PC-9 (cell line): ENCODE results near the gene LRP3. TPM values are rescaled to one million over a fixed set of nuclear protein-coding genes. Genes with fewer than 3 reads are reported as not detected.

Experiments used
- BruUV-seq: library from RNA; stranded (reverse); fragments of 400-500 nt; replicated peaks from 2 replicates; lab custom pipeline; 2021; lab: Mats Ljungman, UMichigan
- CTCF ChIA-PET: fragments of 300-600 bp; sonication (Branson Sonifier 250); formaldehyde crosslinking; loops from one replicate; lab custom pipeline; 2022; ENCODE audit warnings: antibody characterized with exemption; lab: Charles Lee
- POLR2A ChIA-PET: fragments of 300-600 bp; sonication (Branson Sonifier 250); formaldehyde crosslinking; loops from one replicate; lab custom pipeline; 2022; ENCODE audit warnings: antibody characterized with exemption; ENCODE audit not compliant: unreplicated experiment; lab: Charles Lee
- DNase-seq, 2 experiments: peaks; one replicate each; pipeline versions ENCODE4 v3.0.0 to v3.0.0-alpha.2; 2015 to 2022; ENCODE audit warnings: mixed read lengths in 1 of 2
- H2AFZ ChIP-seq: fragments of 200-600 bp; sonication (generic); 2 replicates; pipeline ENCODE4 v1.8.1; 2017; ENCODE audit warnings: antibody characterized with exemption
- H3F3A ChIP-seq: fragments of 200-600 bp; sonication (generic); 2 replicates; pipeline ENCODE4 v1.8.1; 2017; ENCODE audit warnings: antibody characterized with exemption, mild to moderate bottlenecking, low read depth; ENCODE audit not compliant: insufficient read depth
- H3K27ac ChIP-seq: fragments of 200-600 bp; sonication (generic); 2 replicates; pipeline ENCODE4 v1.6.1; 2016; ENCODE audit warnings: mixed run types
- H3K27me3 ChIP-seq: fragments of 200-600 bp; sonication (generic); 2 replicates; pipeline ENCODE4 v1.6.1; 2016; ENCODE audit warnings: low read depth, mixed run types; ENCODE audit not compliant: insufficient read depth
- H3K36me3 ChIP-seq: fragments of 200-600 bp; sonication (generic); 2 replicates; pipeline ENCODE4 v1.6.1; 2016; ENCODE audit warnings: low read depth, mixed run types
- H3K4me1 ChIP-seq: fragments of 200-600 bp; sonication (generic); replicated peaks from 2 replicates; pipeline ENCODE4 v1.6.1; 2016; ENCODE audit warnings: mixed run types; ENCODE audit not compliant: insufficient read depth
- H3K4me2 ChIP-seq: fragments of 200-600 bp; sonication (generic); 2 replicates; pipeline ENCODE4 v1.6.1; 2017; ENCODE audit warnings: mixed run types
- H3K4me3 ChIP-seq: fragments of 200-600 bp; sonication (generic); 2 replicates; pipeline ENCODE4 v1.6.1; 2016; ENCODE audit warnings: mixed run types
- H3K79me2 ChIP-seq: fragments of 200-600 bp; sonication (generic); 2 replicates; pipeline ENCODE4 v1.6.1; 2017; ENCODE audit warnings: low read depth, mixed run types
- H3K9me2 ChIP-seq: fragments of 200-600 bp; sonication (generic); 2 replicates; pipeline ENCODE4 v1.8.1; 2017; ENCODE audit warnings: mild to moderate bottlenecking; ENCODE audit not compliant: insufficient read depth
- H3K9me3 ChIP-seq: fragments of 200-600 bp; sonication (generic); 2 replicates; pipeline ENCODE4 v1.8.1; 2016; ENCODE audit warnings: low read depth; ENCODE audit not compliant: insufficient read depth
- H4K20me1 ChIP-seq: fragments of 200-600 bp; sonication (generic); 2 replicates; pipeline ENCODE4 v1.8.1; 2017; ENCODE audit not compliant: insufficient read depth
- EZH2 ChIP-seq: fragments of 200-600 bp; sonication (generic); IDR thresholded peaks from 2 replicates; pipeline ENCODE4 v1.8.0; 2017; ENCODE audit warnings: antibody characterized with exemption, low read depth
- intact Hi-C: fragments of 100-400 bp; cut with micrococcal nuclease; formaldehyde crosslinking; loops from one replicate; pipeline ENCODE4 v1.10.0; 2022; ENCODE audit not compliant: unreplicated experiment
- total RNA-seq: library from RNA; stranded (reverse); gene quantifications from 2 replicates; pipeline ENCODE4 v1.2.3, GENCODE V29; 2021
- TF ChIP-seq, protein P1 (sequence below): fragments of 200-600 bp; sonication (generic); conservative IDR thresholded peaks from 2 replicates; pipeline ENCODE4 v1.6.1; 2017; ENCODE audit warnings: mixed run types, antibody characterized with exemption, mild to moderate bottlenecking, moderate library complexity

Gene LRP3
- total RNA-seq, 1 experiment from 2014 or later: 2.3 TPM

DNA sequence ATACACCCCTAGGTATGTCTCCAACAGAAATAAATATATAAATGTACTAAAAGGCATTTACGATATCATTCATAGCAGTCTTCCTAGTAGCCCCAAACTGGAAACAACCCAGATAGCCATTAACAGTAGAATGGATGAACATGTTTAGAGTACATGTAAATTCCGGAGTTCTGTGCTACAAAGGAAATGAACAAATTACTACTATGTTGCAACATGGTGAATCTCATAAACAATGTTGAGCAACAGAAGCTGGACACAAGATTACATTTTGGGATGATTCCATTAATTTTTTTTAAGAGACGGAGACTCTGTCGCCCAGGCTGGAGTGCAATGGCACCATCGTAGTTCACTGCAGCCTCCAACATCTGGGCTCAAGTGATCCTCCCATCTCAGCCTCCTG is 37.4 kb downstream of the LRP3 start:
- Histone ChIP-seq H3K27ac (no peak overlapping the region), H3K36me3 (no peaks in the 10 kb centered on the region), H3K27me3 (peaks cover 50% of the 10 kb centered on the region), H4K20me1 (no peaks in the 10 kb centered on the region), H3K4me3 (no peak overlapping the region), H3K9me3 (peaks cover 2% of the 10 kb centered on the region; the same call in 1 of the 2 replicates), H3K4me1 (no peaks in the 10 kb centered on the region), H3K9me2 (no peaks in the 10 kb centered on the region), H3F3A (no peaks in the 10 kb centered on the region), H3K4me2 (no peak overlapping the region), H2AFZ (no peak overlapping the region), H3K79me2 (no peaks in the 10 kb centered on the region)
- DNase-seq: no peak
- intact Hi-C loops: no loop called here
- no peak for TF ChIP-seq EZH2
- TF ChIP-seq, protein P1, sequence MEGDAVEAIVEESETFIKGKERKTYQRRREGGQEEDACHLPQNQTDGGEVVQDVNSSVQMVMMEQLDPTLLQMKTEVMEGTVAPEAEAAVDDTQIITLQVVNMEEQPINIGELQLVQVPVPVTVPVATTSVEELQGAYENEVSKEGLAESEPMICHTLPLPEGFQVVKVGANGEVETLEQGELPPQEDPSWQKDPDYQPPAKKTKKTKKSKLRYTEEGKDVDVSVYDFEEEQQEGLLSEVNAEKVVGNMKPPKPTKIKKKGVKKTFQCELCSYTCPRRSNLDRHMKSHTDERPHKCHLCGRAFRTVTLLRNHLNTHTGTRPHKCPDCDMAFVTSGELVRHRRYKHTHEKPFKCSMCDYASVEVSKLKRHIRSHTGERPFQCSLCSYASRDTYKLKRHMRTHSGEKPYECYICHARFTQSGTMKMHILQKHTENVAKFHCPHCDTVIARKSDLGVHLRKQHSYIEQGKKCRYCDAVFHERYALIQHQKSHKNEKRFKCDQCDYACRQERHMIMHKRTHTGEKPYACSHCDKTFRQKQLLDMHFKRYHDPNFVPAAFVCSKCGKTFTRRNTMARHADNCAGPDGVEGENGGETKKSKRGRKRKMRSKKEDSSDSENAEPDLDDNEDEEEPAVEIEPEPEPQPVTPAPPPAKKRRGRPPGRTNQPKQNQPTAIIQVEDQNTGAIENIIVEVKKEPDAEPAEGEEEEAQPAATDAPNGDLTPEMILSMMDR: no peak
- BruUV-seq: no TSS peak
- ChIA-PET CTCF (no interaction called here), POLR2A (no interaction called here)

DNA sequence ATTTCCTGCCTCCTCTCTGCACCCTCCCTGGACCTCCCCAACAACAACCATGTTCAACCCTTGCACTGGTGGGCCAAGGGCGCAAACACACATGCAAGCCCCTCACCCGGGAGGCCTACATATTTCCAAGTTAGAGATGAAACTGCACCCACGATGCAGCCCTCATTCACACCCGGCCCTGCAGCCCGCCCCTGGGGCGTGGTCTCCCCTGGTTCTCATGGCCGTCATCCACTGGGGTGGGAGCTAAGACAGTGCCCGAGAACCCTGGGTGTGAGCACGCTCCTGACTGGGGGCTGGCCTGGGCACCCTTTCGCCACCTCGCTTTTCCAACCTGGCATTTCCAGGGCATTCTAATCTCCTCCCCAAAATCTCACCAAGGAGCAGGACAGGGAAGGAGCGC is 38.5 kb downstream of the LRP3 start:
- Histone ChIP-seq H4K20me1 (no peaks in the 10 kb centered on the region), H3K36me3 (no peaks in the 10 kb centered on the region), H3K4me2 (no peak overlapping the region), H3F3A (no peaks in the 10 kb centered on the region), H3K9me2 (no peaks in the 10 kb centered on the region), H3K9me3 (peaks cover 2% of the 10 kb centered on the region; the same call in 1 of the 2 replicates), H2AFZ (no peak overlapping the region), H3K79me2 (no peaks in the 10 kb centered on the region), H3K27ac (no peak overlapping the region), H3K4me3 (no peak overlapping the region), H3K4me1 (no peaks in the 10 kb centered on the region), H3K27me3 (peaks cover 44% of the 10 kb centered on the region)
- TF ChIP-seq, protein P1: no peak
- TF ChIP-seq EZH2: no peak
- POLR2A ChIA-PET: no interaction called here
- no peak for DNase-seq
- CTCF ChIA-PET: no interaction called here
- intact Hi-C loops: no loop called here
- BruUV-seq: no TSS peak

DNA sequence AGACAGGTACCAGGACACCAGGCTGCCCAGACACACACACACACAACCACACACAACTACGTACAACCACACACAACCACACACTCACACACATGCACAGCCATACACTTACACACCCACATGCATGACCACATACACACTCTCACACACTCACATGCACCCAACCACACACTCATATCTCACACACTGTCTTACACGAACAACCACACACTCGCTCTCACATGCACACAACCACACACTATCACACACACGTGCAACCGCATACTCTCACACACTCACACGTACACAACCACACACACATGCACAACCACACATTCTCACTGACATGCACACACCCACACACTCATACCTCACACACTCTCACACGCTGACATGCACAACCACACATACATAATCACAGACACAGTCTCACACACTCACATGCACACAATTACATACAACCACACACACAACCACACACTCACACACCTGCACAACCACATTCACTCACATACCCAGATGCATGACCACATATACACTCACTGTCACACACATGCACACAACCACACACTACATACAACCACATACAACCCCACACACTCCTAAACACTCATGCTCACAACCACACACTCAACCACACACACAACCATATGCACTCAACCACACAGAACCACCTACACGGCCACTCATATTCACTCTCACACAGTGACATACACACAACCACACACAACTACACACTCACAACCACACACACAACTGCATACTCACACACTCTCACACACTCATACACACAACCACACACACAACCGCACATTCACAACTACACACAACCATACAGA is 39.1 kb downstream of the LRP3 start:
- no peak for DNase-seq
- intact Hi-C loops: no loop called here
- H3K9me2 ChIP-seq: no peaks in the 10 kb centered on the region
- H2AFZ ChIP-seq: no peak overlapping the region
- no TSS peak for BruUV-seq
- H3K4me3 ChIP-seq: no peak overlapping the region
- H3K79me2 ChIP-seq: no peaks in the 10 kb centered on the region
- no peaks in the 10 kb centered on the region for H3K9me3 ChIP-seq
- CTCF ChIA-PET: no interaction called here
- H3K4me1 ChIP-seq: no peaks in the 10 kb centered on the region
- no peaks in the 10 kb centered on the region for H3K36me3 ChIP-seq
- POLR2A ChIA-PET: no interaction called here
- H3F3A ChIP-seq: no peaks in the 10 kb centered on the region
- peaks cover 40% of the 10 kb centered on the region for H3K27me3 ChIP-seq
- no peak for TF ChIP-seq EZH2
- TF ChIP-seq, protein P1: no peak
- no peak overlapping the region for H3K27ac ChIP-seq
- H4K20me1 ChIP-seq: no peaks in the 10 kb centered on the region
- H3K4me2 ChIP-seq: no peak overlapping the region
